NT2/D1 (cell line): ENCODE data around the gene ENGASE.

Experiments
- SUZ12 ChIP-seq: IDR thresholded peaks from 2 replicates; pipeline ENCODE4 v1.6.1; 2011; ENCODE audit not compliant: insufficient read length, insufficient read depth; ENCODE audit errors: extremely low read depth
- ZNF274 ChIP-seq: IDR thresholded peaks from 2 replicates; pipeline ENCODE4 v1.6.1; 2011; ENCODE audit warnings: mild to moderate bottlenecking, low read depth, low read length

DNA sequence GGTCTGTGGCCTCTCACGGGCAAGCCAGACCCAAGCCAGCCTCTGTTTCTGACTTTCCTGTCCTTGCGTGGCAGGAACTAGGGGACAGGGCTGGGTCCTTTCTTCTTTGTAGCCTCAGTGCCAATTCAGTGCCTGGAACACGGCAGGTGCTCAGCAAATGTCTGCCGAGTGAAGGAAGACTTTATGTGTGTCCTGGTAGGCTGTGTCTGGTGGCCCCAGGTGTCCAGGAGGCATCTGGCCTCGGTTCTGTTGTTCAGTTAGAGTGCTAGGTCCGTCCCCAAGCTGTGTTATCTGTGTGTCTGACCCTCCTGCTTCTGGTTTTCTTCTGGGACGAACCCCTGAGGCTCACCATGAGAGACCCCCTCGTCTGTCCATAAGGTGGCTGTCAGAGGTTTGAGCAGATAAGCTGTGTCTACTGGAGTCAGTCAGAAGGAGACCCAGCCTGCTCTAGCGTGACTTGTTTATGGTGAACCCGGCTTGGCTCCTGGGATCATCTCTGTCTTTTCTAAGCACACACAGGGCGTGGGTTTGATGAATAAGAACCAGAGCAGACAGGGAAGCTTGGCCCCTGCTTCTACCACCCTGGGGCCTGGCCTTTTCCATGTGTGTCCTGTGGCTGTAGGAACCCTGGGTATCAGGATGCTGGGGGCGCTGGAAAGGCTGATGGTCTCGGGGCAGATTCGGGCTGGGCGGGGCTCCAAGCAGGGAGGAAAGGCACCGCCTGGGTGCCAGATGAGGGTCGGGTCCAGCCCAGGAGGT, 39.3 kb downstream of the ENGASE start:
- TF ChIP-seq ZNF274 (no peak), SUZ12 (no peak)
